GM19238 (cell line): ENCODE measurements around the gene COL27A1.

ENCODE experiments used
- DNase-seq: peaks from one replicate; pipeline ENCODE4 v3.0.0; 2011; ENCODE audit warnings: low spot score; ENCODE audit not compliant: insufficient read length

Gene COL27A1

GRCh38 chr9:114300846-114301797 lies 145.8 kb downstream of the COL27A1 start:
- no peak for DNase-seq

- DNase-seq, result no peak
These were observed 146.6 kb downstream of the COL27A1 start for GRCh38 chr9:114301798-114302565.

DNA sequence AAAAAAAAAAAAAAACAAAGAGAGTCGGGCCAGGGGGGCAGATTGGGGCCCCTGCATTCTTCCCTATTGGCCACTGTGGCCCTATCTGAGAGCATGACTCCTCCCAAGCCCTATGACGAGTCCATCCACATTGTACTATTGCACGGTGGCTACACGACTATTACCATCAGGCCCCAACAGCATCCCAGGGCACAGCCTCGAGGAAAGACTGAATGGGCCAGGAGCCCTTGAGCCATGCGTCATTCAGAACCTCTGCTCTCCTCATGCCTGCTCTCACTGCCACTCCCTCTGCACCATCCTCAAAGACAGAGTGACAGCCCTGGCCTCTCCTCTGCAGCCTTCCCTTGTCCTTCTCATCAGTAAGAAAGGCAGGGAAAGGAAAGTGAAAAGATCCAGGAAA lies 147.4 kb downstream of the COL27A1 start:
- no peak for DNase-seq

GRCh38 chr9:114303571-114303970 lies 148.2 kb downstream of the COL27A1 start:
- DNase-seq, result no peak

GRCh38 chr9:114303977-114304376 lies 148.6 kb downstream of the COL27A1 start:
- DNase-seq, result no peak

DNA sequence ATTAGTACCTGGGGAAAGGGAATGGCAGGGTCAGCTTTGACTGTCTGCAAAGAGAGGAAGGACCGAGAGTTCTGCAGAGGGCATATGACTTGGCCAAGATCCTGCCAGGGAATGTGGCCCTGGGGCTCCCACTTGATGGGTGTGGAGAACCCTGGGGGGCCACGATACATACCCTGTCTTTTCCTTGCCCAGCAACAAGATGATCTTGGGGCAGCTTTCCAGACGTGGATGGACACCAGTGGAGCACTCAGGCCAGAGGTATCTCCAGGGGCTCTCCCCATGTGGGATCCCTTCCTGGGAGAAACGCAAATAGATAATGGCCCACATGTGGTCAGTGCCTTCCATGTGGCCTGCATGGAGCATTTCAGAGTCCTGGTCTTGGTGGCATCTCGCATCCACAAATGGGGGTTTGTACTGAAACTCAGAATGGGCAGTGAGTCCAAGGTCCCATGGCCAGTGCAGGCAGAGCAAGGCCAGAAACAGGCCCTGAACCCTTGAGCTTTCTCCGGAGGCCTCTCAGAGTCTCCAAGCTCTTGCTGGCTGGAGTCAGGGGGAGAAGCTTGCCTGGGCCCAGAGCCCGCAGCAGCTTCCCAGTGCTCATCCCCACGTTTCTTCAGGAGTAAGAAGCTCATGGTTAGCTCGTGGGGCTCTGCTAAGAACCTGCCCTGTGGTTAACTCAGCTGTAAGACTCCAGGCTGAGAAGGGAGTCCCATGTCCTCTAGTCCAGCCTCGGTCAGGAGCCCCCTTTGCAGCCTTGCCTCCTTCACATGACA lies 149.3 kb downstream of the COL27A1 start:
- no peak for DNase-seq

GRCh38 chr9:114307899-114308267 lies 152.5 kb downstream of the COL27A1 start:
- no peak for DNase-seq

GRCh38 chr9:114308361-114308950 lies 153.1 kb downstream of the COL27A1 start:
- no peak for DNase-seq

GRCh38 chr9:114309096-114309495 lies 153.8 kb downstream of the COL27A1 start:
- DNase-seq, result no peak

- DNase-seq, result no peak
These were observed 155.4 kb downstream of the COL27A1 start for GRCh38 chr9:114310471-114311450.

DNA sequence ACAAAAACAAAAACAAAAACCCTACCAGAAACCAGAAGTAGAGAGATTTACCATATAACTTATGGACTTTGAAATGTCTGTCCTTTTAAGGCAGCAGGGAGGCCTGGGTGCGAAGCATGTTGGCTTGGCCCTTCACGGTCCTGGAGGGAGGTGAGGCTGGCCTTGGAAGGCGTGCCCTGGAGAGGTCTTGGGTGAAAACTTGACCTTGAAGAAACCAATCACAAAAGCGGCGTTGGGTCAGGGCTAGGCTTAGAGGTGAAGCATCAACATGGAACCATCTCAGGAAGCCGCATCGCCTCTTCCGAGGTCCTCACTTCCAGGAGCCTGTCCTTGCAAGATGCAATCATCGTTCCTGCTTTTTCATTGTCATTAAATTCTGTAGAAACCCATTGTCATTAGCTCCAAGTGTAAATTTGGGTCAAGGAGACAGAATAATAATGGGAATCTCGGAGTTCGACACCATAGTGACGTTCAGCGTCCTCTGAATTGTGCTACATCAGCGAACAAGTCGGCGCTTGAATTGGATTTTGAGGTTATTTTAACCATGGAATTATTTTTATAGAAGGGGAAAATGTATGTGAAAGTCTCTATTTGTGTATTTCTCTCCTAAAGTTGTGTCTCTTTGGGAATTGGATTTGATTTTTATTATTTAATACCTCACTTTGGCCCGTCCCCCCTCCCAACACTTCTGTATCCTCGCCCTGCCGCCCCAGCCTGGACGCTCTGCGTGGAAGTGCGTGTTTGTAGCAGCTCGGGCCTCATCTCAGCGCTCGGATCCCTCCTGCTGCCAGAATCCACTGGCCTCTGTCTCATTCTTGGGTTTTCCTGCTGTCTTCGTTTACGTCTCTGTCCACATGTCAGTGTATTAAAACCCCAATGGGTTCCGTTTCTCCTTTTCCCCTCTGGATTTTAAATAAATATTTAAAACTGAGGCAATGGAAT lies 156.5 kb downstream of the COL27A1 start:
- no peak for DNase-seq

DNA sequence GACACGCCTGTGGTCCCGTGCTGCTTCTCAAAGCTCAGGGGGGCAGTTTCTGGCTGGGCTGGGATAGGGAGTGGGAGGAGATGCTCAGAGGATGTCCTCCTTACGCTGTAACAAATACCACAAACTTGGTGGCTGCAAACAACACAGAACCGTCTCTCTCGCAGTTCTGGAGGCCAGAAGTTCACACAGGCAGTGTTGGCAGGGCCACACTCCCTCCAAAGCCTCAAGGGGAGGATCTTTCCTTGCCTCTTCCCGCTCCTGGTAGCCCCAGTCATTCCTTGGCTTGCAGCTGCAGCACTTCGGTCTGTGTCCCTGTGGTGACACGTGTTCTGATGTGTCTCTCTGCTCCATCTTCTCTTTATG lies 157.2 kb downstream of the COL27A1 start:
- DNase-seq, result no peak

GRCh38 chr9:114313186-114313585 lies 157.8 kb downstream of the COL27A1 start:
- no peak for DNase-seq

DNA sequence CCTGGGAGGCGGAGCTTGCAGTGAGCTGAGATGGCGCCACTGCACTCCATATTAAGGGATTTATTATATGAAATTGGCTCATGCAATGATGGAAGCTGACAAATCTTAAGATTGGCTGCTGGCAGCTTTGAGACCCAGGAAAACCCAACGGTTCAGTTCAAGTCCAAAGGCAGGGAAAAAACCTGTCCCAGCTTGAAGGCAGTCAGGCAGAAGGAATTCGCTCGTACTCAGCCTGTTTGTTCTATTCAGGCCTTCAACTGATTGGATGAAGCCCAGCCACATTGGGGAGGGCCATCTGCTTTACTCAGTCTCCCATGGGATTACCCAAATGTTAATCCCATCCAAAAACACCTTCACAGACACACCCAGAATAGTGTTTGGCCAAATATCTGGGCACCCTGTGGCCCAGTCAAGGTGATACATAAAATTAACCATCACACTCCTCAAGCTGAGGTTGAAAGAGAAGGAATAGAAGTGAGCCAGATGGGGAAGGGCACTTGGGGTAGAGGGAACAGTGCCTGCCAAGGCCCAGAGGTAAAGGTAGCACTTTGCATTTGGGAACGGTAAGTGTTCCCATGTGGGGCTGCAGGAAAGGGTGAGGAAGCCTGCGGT lies 159.0 kb downstream of the COL27A1 start:
- no peak for DNase-seq

GRCh38 chr9:114314881-114315722 lies 159.8 kb downstream of the COL27A1 start:
- DNase-seq, result no peak

DNA sequence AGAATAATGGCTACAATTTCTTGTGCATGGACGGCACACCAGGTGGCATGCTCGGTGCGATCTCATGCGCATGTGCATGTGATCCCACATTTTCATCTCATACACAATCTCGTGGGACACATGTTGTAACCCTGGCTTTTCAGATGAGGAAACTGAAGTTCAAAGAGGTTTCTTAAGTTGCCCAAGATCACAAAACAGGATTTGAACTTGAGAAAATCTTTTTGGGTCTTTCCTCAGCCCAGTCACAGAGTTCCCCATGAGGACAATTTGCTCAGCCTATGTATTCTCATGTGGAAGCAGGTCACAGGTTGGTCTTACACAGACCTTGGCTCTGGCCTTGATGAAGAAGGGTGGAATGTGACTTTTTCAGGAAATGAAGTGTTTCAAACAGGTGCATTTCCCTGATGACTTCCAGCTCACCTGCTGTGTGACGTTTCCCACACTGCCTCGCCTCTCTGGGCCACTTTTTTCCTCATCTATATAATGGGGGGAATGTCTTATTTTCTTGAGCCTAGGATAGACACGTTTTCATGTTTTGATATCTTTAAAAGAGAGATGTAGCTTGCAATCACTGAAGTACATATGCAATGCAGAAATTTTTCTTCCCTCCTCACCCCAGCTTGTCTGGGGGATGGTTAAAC lies 160.5 kb downstream of the COL27A1 start:
- no peak for DNase-seq

DNA sequence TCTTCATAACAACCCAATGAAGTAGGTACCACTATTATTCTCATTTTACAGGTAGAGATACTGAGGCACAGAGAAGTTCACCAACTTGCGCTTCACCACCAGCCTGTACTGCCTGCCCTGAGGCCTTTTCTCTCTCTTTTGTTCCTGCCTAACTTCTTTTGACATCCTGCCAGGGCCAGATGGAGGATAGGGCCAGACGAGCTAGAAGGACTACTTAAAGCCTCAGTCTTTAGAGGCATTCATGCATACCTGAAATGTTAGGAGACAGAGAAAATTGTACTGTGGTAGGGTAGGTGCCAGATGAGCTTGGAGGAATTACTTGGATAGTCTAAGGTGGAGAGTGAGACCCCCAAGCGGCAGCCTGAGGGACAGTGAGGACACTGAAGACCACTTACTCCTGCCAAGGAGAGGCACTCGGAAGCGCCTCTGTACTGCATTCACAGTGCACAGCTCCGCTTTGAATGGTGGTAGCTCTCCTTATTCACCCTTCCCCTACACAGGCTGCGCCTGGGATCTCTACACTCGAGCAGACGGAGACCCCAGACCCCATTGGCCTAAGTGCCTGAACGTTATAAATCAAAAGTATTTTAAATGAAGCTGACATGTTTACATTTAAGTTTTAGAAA lies 161.4 kb downstream of the COL27A1 start:
- no peak for DNase-seq
